Ovary (tissue), 3 donors: ENCODE data around the gene SPATA2L.

Source experiments
- CTCF ChIP-seq, 3 donors: fragments of 450-650 bp in 2 of 3; fragments of 200-600 bp in 1 of 3; IDR thresholded peaks; one replicate each; pipeline versions ENCODE4 v1.5.1 to v1.8.0; 2016 to 2022; ENCODE audit warnings: antibody characterized with exemption in 3 of 3, mild to moderate bottlenecking in 1 of 3
- POLR2A ChIP-seq: fragments of 450-650 bp; IDR thresholded peaks from one replicate; pipeline ENCODE4 v1.6.1; 2017; ENCODE audit warnings: antibody characterized with exemption, mild to moderate bottlenecking, moderate library complexity
- donor health status: DM: no; HTN: no; CAD: no.

DNA sequence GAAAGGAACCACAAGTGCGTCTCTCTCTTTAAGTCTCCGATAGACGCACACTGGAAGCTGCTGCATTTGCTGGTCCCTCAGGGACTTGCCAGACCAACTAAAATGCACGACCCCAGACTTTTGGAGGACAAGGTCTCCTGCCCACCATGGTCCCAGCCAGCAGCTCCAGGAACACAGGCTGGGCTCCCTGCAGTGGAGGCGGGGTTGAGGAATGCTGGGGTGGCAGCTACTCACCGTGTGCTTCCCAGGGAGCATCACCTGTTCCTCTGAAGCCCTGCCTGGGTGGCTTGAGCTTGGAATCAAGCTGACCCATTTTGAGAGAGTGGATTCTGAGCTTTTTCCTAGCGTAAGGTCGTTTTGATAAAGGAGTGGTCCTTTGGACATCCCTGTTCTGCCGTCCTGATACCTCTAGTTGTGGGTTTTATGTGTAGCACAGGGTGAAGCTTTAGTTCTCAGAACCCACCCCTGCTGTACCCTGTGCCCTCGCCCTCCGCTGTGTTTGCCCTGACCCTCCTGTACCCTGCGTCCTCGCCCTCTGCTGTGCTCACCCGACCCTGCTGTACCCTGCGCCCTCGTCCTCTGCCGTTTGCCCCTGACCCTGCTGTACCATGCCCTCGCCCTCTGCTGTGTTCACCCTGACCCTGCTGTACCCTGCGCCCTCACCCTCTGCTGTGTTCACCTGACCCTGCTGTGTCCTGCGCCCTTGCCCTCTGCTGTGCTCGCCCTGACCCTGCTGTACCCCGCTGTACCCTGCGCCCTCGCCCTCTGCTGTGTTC, 30.8 kb upstream of the SPATA2L start:
- no peak for TF ChIP-seq POLR2A
- no peak for TF ChIP-seq CTCF (IDR thresholded peaks at IDR 0.05)
